Mesenteric fat pad (tissue), 1 donor: ENCODE data around the gene ZNG1F. TPM values are rescaled to one million over a fixed set of nuclear protein-coding genes. Genes with fewer than 3 reads are reported as not detected.
"Not testable (repeated sequence)": the region's sequence is repeated elsewhere in the genome, so short reads cannot be mapped to it uniquely, and the experiment has no call there.

Source experiments
- DNase-seq: peaks from one replicate; pipeline ENCODE4 v3.0.0-alpha.2; 2020; ENCODE audit warnings: low spot score
- long read RNA-seq: library from polyadenylated mRNA; unstranded; transcript quantifications from one replicate; pipeline ENCODE4 v2.0.0, GENCODE V29; 2020
- total RNA-seq: library from RNA; stranded (reverse); fragmentation: NEBNext Ultra II Directional; extraction: Animal tissue kit (Norgen Biotek cat#: 25700); gene quantifications from one replicate; pipeline ENCODE4 v1.2.1, GENCODE V29; 2021
- donor health status: DM: yes; HTN: yes; CAD: no.

The ZNG1F gene
- total RNA-seq: 3.8 TPM
- long read RNA-seq, partial matches to known transcripts: 1 of 13 reads
- long read RNA-seq, other reads (novel, unspliced or antisense): 12 of 13 reads

GRCh38 chr9:41189217-41189616, at the start of gene ZNG1F:
Gene ZNG1F, minus strand, starts transcription at chr9:41189317. Its CDS starts 59 bp downstream, at chr9:41189258.
- not testable (repeated sequence) for DNase-seq

DNA sequence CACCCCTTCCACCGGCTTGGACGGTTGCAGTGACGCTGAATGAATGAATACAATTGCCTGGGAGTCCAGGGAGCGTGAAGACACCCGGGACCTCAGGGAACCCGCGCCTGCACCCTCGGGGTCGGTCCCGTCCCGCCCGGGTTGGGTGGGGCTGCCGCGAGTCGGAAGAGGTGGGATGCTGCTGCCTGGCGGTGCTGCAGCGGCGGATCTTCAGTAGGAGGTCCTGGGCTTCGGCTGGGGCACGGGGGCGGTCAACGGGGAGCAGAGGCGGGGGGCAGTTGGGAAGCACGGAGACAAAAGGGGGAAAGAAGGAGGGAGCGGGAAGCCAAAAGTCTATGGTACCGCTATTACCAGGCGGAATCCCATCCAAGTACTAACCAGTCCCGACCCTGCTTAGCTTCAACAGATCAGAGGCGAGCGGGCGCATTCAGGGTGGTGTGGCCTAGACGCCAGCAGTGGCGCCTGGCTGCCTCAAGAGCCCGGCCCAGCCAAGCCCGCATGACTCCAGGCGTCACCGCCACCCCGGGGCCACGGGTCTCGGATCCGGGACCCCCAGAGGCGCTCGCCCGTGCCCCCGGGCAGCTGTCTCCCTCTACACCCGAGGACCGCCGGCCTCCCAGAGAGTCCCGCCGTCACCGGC, 48.1 kb upstream of the ZNG1F start:
- peak; percentile 87 for DNase-seq

DNA sequence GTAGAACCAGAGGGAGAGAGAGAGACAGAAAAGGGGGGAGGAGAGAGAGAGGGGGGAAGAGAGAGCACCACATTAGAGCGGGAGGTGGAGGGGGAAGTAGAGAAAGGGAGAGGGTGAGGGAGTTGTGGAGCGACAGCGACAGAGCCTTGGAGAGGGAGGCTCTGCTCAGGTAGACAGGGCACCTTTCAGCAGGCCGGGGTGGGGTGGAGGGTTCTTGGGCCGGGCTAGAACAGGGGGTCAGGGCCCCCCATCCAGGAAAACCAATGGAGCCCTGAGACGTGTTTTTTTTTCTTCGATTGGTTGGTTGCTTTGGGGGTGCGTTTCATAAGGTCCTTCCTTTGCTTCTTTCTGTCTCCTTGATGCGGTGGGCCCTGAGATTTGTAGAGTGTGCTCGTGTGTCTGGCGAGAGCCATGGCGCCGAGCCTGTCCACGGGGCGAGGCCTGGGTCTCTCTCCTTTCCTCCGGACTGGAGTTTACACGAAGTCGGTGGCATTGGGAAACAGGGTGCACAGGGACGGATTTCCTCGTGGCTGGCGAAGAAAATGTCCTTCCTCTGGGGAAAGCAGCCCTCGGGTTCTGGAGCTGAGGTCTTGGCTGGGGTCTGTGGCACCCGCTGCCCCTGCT, 47.5 kb upstream of the ZNG1F start:
- DNase-seq: not testable (repeated sequence)

DNA sequence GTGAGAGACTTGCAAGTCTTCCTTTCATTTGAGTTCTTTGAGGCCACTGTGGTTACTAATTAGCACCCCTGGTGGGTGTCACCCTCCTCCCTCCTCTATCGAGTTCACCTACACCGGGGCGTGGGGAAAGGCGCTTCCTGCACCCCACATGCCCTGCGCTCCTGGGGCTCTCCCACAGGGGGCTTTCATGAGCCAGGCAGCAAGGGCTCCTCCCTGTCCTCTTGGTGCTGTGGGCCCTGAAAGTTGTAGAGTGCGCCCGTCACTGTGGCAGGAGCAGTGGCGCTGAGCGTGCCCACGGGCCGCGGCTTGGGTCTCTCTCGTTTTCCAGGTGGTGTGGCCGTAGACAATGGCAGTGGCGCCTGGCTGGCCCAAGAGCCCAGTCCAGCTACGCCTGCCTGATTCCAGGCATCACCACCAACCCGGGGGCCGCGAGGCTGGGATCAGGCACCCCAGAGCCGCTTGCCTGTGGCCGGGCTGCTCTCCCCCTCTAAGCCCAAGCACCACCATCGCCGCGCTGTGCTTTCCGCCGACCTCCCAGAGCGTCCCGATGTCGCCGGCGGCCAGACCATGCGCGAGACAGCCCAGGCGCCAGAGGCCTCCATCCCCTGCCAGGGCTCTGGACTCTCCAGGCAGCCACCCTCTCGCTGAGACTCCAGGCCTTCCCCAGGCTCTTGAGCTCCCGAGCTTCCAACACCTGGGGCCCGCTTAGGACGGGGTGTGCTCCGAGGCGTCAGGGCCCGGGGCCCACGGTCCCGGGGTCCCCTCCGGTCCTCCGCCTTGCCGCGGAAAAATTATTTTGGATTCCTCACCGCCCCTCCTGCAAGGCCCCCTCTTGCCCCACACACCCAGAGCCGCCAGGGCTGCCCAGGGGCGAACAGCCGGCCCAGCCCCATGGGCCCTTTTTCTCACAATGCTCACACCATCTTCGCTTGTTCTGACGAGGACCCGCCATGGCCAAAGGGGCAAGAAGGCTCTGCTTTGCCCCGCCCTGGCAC, 46.0 kb upstream of the ZNG1F start:
- DNase-seq: peak; percentile 88

DNA sequence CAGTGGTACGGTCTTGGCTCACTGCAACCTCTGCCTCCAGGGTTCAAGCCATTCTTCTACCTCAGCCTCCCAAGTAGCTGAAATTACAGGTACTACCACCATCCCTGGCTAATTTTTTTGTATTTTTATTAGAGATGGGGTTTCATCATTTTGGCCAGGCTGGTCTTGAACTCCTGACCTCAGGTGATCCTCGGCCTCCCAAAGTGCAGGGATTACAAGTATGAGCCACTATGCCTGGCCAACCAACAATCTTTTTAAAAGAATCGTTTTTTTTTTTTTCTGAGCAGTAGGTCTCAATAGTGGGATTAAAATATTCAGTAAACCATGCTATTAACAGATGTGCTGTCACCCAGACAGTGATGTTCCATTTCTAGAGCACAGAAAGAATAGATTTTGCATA, 45.1 kb upstream of the ZNG1F start:
- DNase-seq: not testable (repeated sequence)

- DNase-seq: peak; percentile 92
Observed at GRCh38 chr9:41232326-41232725, 43.2 kb upstream of the ZNG1F start.

DNA sequence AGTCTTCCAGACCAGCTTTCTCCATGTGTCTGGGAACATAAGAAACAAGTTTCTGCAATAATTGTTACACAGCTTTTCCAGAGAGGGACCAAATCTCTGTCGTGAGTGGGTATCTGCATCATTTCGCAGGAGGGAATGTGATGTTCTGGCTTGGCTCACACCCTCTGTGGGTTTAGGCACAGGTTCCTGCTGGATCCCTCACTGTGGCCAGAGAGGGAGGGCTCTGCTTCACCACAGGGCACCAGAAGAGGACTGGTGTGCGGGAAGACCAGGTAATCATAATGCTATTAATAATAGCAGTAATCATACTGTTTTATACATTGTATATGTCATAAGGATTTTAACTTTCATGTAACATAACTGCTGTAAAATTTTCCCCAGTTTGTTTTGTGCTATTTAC, 41.3 kb upstream of the ZNG1F start:
- not testable (repeated sequence) for DNase-seq

DNA sequence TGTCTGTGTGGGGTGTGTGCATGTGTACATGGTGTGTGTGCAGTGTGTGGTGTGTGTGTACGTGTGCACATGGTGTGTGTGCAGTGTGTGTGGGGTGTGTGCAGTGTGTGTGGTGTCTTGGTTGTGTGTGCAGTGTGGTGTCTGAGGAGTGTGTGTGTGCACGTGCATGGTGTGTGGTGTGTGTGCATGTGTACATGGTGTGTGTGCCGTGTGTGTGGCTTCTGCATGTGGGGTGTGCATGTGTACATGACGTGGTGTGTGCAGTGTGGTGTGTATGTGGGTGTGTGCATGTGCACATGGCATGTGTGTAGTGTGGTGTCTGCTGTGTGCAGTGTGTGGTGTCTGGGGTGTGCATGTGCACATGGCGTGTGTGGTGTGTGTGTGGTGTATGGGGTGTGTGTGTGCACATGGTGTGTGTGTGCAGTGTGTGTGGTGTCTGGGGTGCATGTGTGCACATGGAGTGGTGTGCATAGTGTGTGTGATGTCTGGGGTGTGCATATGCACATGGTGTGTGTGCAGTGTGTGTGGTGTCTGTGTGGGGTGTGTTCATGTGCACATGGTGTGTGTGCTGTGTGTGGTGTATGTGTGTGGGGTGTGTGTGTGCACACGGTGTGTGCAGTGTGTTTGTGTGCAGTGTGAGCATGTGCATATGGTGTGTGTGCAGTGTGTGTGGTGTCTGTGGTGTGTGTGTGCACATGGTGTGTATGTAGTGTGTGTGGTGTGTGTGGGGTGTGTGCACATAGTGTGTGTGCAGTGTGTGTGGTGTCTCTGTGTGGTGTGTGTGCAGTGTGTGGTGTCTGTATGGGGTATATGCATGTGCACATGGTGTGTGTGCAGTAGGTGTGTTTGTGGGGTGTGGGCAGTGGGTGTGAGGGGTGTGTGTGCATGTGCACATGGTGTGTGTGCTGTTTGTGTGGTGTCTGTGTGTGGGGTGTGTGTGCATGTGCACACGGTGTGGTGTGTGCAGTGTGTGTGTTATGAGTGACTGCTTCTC, 40.6 kb upstream of the ZNG1F start:
- peak; percentile 92 for DNase-seq

DNA sequence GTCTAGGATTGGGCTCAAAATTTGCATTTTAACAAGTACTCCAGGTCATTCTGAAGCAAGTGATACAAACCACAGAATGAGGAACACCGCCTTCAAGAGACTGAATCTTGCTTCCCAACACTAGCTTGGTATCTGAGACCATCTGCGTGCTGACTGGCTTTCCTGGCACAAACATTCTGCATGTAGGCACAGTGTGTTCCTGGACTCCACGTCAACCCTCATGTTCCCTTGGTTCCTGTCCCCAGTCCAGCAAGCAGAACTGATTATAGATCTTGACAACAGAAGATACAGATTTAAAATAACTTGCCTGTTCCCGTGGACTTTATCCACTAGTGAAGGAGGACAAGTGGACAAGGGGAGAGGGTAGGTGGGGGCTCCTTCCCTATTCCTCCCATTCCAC, 30.7 kb upstream of the ZNG1F start:
- not testable (repeated sequence) for DNase-seq

DNA sequence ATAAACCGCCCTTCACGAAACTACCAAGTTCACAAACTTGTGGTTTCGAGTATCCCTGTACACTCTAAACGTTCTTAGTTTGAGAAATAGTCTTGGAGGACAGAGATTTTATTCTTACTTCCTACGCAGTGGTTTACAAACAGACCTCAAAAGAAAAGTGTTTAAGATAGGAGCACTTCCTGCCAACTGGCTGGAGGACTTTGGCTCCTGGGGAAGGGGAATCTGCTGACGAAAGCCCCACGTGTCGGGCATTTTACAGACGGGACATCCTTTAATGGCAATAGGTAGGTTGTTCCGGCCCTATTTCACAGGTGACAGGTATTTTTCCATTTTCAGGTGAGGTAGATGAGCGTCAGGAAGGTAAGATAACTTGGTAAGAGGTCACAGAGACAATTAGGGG, 678 bp downstream of the ZNG1F start:
- not testable (repeated sequence) for DNase-seq

DNA sequence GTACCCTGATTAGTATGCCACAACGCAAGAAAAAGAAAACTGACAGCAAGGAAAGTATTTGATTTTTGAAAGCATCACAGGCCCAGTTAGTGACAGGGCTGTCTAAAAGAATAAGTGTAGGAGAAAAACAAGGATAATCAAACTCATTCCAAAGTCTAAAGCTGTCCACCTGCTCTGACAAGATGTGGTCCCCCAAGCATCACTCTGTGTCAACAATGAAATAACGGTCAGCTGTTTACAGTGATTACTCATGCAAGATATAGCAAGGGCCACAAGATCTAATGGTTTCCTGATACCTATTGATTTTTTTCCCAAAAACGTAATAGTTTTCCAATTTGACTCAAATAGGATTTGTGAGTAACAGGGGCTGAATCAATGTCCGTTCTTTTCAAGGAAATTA, 14.1 kb downstream of the ZNG1F start:
- DNase-seq: not testable (repeated sequence)

DNA sequence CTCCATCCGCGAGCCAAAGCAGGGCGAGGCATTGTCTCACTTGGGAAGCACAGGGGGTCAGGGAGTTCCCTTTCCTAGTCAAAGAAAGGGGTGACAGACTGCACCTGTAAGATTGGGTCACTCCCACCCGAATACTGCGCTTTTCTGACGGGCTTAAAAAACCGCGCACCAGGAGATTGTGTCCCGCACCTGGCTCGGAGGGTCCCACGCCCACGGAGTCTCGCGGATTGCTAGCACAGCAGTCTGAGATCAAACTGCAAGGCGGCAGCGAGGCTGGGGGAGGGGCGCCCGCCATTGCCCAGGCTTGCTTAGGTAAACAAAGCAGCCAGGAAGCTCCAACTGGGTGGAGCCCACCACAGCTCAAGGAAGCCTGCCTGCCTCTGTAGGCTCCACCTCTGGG, 39.0 kb downstream of the ZNG1F start:
- DNase-seq: not testable (repeated sequence)

GRCh38 chr9:41141878-41142277, 47.2 kb downstream of the ZNG1F start:
- not testable (repeated sequence) for DNase-seq

DNA sequence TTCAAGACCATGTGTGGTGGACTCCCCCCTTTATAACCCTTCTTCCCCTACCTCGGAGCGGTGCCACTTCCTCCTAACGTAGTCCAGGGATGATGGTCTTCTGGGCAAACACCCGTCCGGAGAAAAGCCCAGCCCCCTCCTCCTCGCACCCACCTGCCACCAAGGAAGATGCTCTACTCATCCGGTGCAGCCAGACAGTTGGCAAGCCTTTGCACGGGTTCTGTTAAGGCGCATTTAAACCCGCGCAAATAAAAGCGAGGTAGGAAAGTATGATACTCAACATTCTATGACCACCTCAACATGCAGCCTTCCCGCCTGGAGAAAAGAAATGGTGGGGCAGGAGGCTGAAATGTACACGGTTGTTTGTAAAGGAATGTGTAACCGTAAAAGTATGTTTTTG, 60.5 kb downstream of the ZNG1F start, which contains the start of gene FOXD4L6:
FOXD4L6 (minus strand) TSS at position 101 of the 400 bp plus-strand sequence. CDS start 298 bp downstream, outside the sequence.
- DNase-seq: not testable (repeated sequence)

DNA sequence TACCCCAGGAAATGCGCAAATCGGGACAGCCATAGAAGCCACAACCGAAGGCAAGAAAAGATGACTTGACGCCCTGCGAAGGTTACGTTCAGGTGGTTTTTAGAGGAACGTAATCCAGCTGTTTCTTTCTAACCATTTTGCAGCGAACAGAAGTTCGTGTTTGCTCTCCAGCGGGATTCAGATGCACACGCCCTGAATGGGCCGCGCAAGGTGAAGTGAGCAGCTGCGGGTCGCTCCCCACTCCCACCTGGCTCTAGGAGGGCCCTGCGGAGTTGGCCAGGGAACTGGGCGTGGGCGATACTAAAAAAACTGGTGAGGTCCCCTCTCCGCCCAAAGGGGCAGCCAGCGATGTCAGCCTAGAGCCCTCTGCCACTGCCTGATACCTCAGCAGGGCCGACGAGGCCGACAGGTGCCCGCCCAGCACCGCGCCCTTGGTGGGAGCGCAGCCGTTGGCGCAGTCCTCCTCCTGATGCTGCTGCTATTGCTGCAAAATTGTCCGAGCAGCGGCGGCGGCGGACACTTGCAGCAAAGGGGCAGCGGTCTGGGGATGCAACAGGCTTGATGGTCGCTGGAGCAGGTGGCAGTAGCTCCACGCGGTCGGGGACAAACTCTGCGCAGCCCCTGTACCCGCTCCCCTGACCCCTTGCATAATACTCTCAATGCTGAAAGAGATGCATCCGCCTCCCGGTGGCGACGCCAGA, 62.2 kb downstream of the ZNG1F start:
- not testable (repeated sequence) for DNase-seq

DNA sequence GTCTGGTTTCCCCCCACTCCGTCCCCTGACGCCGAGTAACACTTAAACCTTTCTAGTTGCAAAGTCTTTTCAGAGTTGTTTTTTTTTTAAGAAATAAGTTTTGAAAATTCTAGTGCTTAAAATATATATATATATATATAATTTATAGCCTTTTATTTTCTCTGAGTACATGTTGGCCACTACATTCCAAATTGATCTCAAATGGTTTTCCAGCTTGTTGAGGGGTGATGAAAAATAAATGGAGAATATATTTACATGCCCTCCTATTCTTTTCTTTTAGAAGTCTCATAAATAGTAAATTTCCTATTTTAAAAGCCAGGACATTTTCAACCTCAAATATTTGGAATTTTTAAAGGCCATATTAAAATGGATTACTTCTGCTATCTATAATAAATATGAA, 63.2 kb downstream of the ZNG1F start:
- DNase-seq: not testable (repeated sequence)

GRCh38 chr9:41125109-41125658, 63.9 kb downstream of the ZNG1F start:
- not testable (repeated sequence) for DNase-seq

DNA sequence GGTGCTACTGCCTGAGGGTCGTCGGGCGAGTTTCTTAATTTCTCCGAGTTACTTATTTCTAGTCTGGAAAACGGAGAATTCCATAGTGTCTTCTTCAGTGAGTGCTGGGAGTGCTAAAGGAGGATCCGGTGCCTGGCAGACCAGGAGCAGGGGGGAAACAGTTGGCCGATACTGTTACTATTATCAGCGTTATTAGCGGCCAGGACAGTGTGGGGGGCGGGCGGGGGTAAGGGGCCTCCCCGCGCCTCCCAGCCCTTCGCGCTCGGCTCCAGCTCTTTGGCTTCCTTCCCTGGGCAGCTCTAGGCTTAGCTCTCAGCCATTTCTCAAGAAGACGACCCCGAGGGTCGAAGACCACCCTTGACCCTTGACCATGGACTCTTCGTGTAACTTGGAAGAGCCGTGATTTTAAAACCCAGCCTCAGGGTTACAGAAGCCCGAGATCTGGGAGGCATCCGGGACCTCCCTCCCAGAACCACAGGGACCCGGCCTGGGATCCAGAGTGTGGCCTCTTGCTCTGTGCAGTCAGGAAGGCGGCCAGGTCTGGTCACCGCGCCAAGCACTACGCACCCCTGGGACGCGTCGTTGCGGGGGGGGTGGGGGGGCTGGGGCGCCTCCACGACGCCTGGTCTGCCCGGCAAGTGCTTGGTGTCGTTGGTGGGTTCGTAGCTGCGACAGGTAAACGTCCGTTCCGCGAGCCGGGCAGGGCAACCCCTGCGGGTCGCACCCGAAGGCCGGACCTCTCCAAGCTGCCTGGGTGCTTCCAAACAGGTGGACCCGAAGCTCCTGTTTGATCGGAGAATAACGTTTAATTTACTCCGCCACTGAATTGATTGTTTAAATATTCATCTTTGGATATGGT, 64.6 kb downstream of the ZNG1F start:
- DNase-seq: not testable (repeated sequence)
